BJ (cell line): ENCODE results near the gene EEF1A2. TPM values are rescaled to one million over a fixed set of nuclear protein-coding genes. Genes with fewer than 3 reads are reported as not detected.

ENCODE experiments used
- CTCF ChIA-PET: fragments of 350-600 bp; formaldehyde crosslinking; extraction: SDS; loops from one replicate; lab custom pipeline; 2021; ENCODE audit warnings: antibody characterized with exemption, inconsistent platforms; lab: Yijun Ruan, JAX
- POLR2A ChIA-PET: fragments of 300-600 bp; sonication (Branson Sonifier 250); formaldehyde crosslinking; extraction: SDS; loops from one replicate; lab custom pipeline; 2021; ENCODE audit warnings: antibody characterized with exemption; lab: Charles Lee
- DNase-seq: peaks from one replicate; pipeline ENCODE4 v3.0.0-alpha.2; 2011; ENCODE audit warnings: low read depth
- H3K27me3 ChIP-seq: 2 replicates; pipeline ENCODE4 v1.6.0; 2011; ENCODE audit warnings: low read length; ENCODE audit not compliant: control insufficient read depth, insufficient read depth
- H3K36me3 ChIP-seq: 2 replicates; pipeline ENCODE4 v1.5.1; 2011; ENCODE audit warnings: low read length; ENCODE audit not compliant: control insufficient read depth, insufficient read depth
- H3K4me3 ChIP-seq: 2 replicates; pipeline ENCODE4 v1.5.1; 2011; ENCODE audit warnings: low read depth, mild to moderate bottlenecking, control low read depth, low read length
- polyA plus RNA-seq: library from polyadenylated mRNA; depleted of rRNA; stranded (reverse); fragments of >200 nt; gene quantifications from 2 replicates; pipeline ENCODE4 v1.2.3, GENCODE V29; 2011
- TF ChIP-seq, protein P1 (sequence below): IDR thresholded peaks from 2 replicates; pipeline ENCODE4 v1.5.1; 2011; ENCODE audit warnings: low read depth, mild to moderate bottlenecking, control low read depth, inconsistent platforms, low read length, moderate library complexity; ENCODE audit not compliant: insufficient read depth

Gene EEF1A2
- polyA plus RNA-seq, 1 experiment = 9.4 TPM

DNA sequence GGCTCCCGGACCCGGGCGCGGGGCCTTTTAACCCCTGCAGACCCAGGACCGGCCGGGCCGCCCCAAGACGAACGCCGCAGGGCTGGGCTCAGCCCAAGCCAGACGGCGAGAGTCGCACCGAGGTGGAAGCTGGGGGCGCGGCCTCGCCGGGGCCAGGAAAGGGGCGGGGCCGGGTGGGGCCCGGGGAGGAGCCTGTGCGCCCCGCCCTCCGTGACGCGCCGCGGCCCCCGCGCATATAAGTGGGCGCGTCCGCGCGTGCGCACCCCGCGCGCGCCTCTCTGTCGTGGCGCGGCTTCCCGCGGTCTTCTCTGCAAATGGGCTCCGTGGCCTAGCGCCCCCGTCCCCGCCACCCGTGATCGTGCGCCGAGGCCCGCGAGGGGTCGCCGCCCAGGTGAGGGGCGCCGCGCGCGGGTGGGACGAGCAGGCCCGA is 21.6 kb upstream of the EEF1A2 start, which contains the start of gene PPDPF:
TSS of gene PPDPF (plus strand) at position 262 of the 430 bp plus-strand sequence. CDS start 544 bp downstream, outside the sequence.
- CTCF ChIA-PET = interaction anchor here (0.9 to 2.6 kb wide), 7 partner anchors 10 to 162 kb away, joined by 4 to 13 read pairs (median 4); partner anchors contain the start of gene PTK6
- H3K4me3 ChIP-seq = peak within 1 kb of the TSS; percentile 93
- no peak for DNase-seq
- POLR2A ChIA-PET = interaction anchor here (0.6 kb wide), 2 partner anchors 106 to 300 kb away, joined by 5 to 14 read pairs; partner anchors contain the start of gene GMEB2
- TF ChIP-seq, protein P1, sequence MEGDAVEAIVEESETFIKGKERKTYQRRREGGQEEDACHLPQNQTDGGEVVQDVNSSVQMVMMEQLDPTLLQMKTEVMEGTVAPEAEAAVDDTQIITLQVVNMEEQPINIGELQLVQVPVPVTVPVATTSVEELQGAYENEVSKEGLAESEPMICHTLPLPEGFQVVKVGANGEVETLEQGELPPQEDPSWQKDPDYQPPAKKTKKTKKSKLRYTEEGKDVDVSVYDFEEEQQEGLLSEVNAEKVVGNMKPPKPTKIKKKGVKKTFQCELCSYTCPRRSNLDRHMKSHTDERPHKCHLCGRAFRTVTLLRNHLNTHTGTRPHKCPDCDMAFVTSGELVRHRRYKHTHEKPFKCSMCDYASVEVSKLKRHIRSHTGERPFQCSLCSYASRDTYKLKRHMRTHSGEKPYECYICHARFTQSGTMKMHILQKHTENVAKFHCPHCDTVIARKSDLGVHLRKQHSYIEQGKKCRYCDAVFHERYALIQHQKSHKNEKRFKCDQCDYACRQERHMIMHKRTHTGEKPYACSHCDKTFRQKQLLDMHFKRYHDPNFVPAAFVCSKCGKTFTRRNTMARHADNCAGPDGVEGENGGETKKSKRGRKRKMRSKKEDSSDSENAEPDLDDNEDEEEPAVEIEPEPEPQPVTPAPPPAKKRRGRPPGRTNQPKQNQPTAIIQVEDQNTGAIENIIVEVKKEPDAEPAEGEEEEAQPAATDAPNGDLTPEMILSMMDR = no peak
- peaks cover 13% of the 10 kb centered on the region for H3K36me3 ChIP-seq
- no peaks in the 10 kb centered on the region for H3K27me3 ChIP-seq

DNA sequence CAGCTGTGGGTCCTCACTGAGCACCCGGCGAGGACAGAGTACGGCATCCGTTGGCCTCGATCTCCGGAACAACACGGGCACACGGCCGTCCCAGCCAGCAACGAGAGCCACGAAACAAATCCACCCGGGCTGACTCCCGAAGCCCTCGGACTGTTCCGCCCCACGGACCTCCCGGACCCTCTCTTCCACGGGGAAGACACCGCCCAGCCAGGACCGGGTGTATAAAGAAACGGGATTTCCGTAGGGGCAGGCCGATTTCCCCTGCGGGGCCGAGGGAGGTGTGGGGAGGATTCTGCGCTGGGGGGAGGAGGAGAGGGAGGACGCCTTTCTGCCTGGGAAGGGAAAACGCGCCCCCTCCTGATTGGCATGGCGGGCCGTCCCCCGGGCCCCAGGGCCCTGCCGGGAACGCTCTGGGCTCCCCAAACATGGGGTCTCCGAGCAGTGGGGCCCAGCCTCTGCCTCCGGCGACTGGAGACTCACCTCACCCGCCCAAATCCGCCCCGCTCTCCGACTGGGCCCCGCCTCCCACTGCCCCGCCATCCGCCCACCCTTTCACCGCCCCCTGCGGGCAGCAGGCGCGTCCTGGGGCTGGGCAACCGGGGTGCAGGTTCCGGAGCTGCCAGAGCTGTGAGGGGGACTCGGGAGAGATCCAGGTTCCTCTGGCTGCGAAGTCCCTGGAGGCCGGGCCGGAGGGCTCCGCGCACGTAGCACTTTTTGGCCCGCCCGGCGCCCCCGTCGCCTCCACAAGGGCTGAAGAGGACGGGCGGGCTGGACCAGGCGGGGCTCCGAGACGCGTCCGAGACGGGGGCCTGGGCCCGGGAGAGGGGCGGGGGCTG is 21.0 kb upstream of the EEF1A2 start:
- ChIA-PET CTCF (interaction anchor here (0.9 to 2.2 kb wide), 4 partner anchors 9 to 23 kb away, joined by 4 to 13 read pairs (median 7); no protein-coding TSS in a partner anchor), POLR2A (interaction anchor here (0.6 kb wide), 2 partner anchors 107 to 299 kb away, joined by 5 to 14 read pairs; partner anchors contain the start of gene GMEB2)
- no peaks in the 10 kb centered on the region for H3K27me3 ChIP-seq
- DNase-seq = no peak
- H3K36me3 ChIP-seq = peaks cover 13% of the 10 kb centered on the region
- TF ChIP-seq, protein P1 = peak; percentile 54
- peak overlapping the region; percentile 93 for H3K4me3 ChIP-seq

DNA sequence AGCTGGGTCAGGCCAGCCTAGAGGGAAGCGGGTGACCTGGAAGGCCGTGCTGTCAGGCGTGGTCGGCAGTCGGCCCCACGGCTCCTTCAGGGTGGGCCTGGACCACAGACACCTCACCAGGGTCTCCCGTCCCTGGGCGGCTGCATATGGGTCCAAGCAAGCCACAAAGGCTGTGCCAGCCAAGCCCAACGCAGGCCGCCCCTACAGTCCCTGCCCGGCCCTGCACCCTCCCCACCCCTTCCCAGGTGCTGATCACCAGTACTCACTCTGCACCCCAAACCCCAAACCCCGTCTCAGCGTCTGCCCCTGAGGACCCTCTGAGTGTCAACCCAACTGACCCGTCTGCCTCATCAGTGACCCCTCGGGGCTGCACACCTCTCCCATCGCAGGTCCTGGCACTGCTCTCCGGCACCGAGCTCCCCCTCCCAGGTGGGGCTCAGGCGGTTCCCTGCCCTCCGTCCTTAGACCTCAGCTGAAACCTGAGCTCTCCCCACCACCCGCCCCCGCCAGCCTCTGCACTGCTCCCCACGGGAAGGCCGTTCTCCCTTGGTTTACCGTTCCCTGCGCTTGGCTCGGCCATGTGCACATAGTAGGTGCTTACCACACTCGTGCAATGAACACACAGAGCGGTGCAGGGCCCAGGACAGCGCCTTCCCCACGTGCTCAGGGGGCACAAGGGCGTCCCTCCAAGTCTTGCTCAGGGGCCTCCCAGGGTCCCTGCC is 20.2 kb upstream of the EEF1A2 start:
- TF ChIP-seq, protein P1 = no peak
- POLR2A ChIA-PET = no interaction called here
- Histone ChIP-seq H3K36me3 (peaks cover 13% of the 10 kb centered on the region), H3K4me3 (peak overlapping the region; percentile 93), H3K27me3 (no peaks in the 10 kb centered on the region)
- CTCF ChIA-PET = interaction anchor here (2.2 kb wide), 1 partner anchor 23 kb away, joined by 10 read pairs; no protein-coding TSS in a partner anchor
- DNase-seq = no peak

DNA sequence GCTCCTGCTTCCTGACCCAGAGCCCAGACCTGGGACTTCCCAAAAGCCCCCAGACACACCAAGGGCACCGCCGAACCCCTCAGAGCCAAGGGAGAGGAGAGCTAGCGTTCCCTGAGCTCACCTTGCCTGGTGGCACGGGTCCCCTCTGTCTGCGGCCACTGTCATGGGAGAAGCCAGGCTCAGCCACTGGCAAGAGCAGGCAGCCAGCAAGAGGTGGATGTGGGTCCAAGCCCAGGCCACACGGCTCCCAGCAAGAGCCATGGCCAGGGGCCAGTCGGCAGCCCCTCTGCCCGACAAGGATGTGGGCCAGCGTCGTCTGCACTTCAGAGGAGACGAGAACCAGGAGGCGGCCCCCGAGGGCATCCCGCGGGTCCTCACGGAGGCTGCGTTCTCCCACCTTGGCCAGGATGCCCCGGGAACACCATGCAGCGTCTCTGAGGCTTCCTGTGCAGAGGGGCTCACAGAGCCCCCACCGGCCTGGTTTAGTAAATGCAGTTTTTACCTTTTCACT is 19.5 kb upstream of the EEF1A2 start:
- peaks cover 12% of the 10 kb centered on the region for H3K36me3 ChIP-seq
- no peak overlapping the region for H3K4me3 ChIP-seq
- CTCF ChIA-PET = interaction anchor here (1.9 to 2.2 kb wide), 2 partner anchors 22 to 208 kb away, joined by 6 to 10 read pairs; no protein-coding TSS in a partner anchor
- DNase-seq = no peak
- H3K27me3 ChIP-seq = no peaks in the 10 kb centered on the region
- POLR2A ChIA-PET = no interaction called here
- TF ChIP-seq, protein P1 = no peak
